Uterus (tissue), 4 donors: ENCODE results near the gene SAA2. TPM values are rescaled to one million over a fixed set of nuclear protein-coding genes. Genes with fewer than 3 reads are reported as not detected.
"Not testable (repeated sequence)": the region's sequence is repeated elsewhere in the genome, so short reads cannot be mapped to it uniquely, and the experiment has no call there.

ENCODE experiments used
- DNase-seq, 2 donors: peaks; one replicate each; pipeline ENCODE4 v3.0.0-alpha.2; 2019 to 2020
- H3K27ac ChIP-seq, 2 donors: fragments of 200-600 bp; sonication (generic); 1 replicate in 1 of 2; 2 replicates in 1 of 2; pipeline ENCODE4 v1.5.1; 2016 to 2018
- H3K27me3 ChIP-seq, 2 donors: fragments of 200-600 bp; sonication (generic); one replicate each; pipeline ENCODE4 v1.5.1; 2018 to 2019; ENCODE audit warnings: control low read depth in 1 of 2
- H3K36me3 ChIP-seq, 2 donors: fragments of 200-600 bp; sonication (generic); one replicate each; pipeline ENCODE4 v1.5.1; 2019; ENCODE audit warnings: control low read depth in 1 of 2
- H3K4me1 ChIP-seq, 2 donors: fragments of 200-600 bp; sonication (generic); one replicate each; pipeline ENCODE4 v1.5.1; 2018 to 2019; ENCODE audit warnings: control low read depth in 1 of 2
- H3K4me3 ChIP-seq, 2 donors: fragments of 200-600 bp; sonication (generic); 1 replicate in 1 of 2; 2 replicates in 1 of 2; pipeline ENCODE4 v1.5.1; 2018 to 2019; ENCODE audit warnings: mild to moderate bottlenecking in 1 of 2
- H3K9me3 ChIP-seq, 2 donors: fragments of 200-600 bp; sonication (generic); one replicate each; pipeline ENCODE4 v1.5.1; 2019; ENCODE audit warnings: control low read depth in 1 of 2
- POLR2A ChIP-seq, 2 donors: fragments of 450-650 bp; IDR thresholded peaks; one replicate each; pipeline ENCODE4 v1.6.1; 2016; ENCODE audit warnings: antibody characterized with exemption in 2 of 2, mild to moderate bottlenecking in 1 of 2, moderate library complexity in 1 of 2
- intact Hi-C: fragments of 100-400 bp; cut with DNase I; formaldehyde crosslinking; loops from one replicate; pipeline ENCODE4 v1.15.1; 2023; ENCODE audit warnings: low total_unique reads
- total RNA-seq, 4 donors: library from RNA; depleted of rRNA in 3 of 4; stranded (reverse); fragments of >200 nt in 3 of 4; gene quantifications; one replicate each; pipeline versions ENCODE4 v1.1.0 to v1.2.4, GENCODE V29; 2014 to 2023
- TF ChIP-seq, protein P1 (sequence below), 4 experiments: fragments of 200-600 bp in 2 of 4; fragments of 450-650 bp in 2 of 4; sonication (generic) in 2 of 4; IDR thresholded peaks; one replicate each; pipeline ENCODE4 v1.5.1; 2016 to 2019; ENCODE audit warnings: antibody characterized with exemption in 4 of 4, mild to moderate bottlenecking in 2 of 4, moderate library complexity in 1 of 4
- donor health status: DM: yes; HTN: yes; CAD: no.

SAA2 gene
- total RNA-seq, 4 donors from 2014 or later, result 3.8 TPM; not detected in 3

DNA sequence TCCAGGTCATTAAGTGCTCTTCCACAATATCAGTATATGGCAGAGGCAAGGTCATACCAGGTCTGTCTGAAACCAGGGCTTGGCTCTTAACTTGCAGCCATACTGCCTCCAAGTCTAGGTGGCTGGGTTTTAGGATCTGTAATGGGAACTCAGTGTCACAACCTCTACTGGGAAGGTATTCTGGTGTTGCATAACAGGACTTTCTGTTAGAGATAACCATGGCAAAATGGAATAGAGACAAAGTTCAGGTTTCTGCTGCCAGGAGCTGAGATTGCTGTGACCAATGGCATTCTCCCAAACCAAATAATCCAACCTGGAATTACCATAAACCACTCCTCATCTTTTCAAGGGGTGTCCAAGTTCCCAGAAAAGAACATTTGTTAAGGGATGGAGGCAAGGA is 10.8 kb upstream of the SAA2 start:
- no peaks in the 10 kb centered on the region for H3K27me3 ChIP-seq
- H3K27ac ChIP-seq, result no peak overlapping the region
- H3K36me3 ChIP-seq, result no peaks in the 10 kb centered on the region
- DNase-seq, result no peak
- no peaks in the 10 kb centered on the region for H3K4me1 ChIP-seq
- intact Hi-C loops, result no loop called here
- no peak for TF ChIP-seq POLR2A (IDR thresholded peaks at IDR 0.05)
- TF ChIP-seq, protein P1, sequence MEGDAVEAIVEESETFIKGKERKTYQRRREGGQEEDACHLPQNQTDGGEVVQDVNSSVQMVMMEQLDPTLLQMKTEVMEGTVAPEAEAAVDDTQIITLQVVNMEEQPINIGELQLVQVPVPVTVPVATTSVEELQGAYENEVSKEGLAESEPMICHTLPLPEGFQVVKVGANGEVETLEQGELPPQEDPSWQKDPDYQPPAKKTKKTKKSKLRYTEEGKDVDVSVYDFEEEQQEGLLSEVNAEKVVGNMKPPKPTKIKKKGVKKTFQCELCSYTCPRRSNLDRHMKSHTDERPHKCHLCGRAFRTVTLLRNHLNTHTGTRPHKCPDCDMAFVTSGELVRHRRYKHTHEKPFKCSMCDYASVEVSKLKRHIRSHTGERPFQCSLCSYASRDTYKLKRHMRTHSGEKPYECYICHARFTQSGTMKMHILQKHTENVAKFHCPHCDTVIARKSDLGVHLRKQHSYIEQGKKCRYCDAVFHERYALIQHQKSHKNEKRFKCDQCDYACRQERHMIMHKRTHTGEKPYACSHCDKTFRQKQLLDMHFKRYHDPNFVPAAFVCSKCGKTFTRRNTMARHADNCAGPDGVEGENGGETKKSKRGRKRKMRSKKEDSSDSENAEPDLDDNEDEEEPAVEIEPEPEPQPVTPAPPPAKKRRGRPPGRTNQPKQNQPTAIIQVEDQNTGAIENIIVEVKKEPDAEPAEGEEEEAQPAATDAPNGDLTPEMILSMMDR (IDR thresholded peaks at IDR 0.05), result no peak
- no peak overlapping the region for H3K4me3 ChIP-seq
- H3K9me3 ChIP-seq, result no peaks in the 10 kb centered on the region

DNA sequence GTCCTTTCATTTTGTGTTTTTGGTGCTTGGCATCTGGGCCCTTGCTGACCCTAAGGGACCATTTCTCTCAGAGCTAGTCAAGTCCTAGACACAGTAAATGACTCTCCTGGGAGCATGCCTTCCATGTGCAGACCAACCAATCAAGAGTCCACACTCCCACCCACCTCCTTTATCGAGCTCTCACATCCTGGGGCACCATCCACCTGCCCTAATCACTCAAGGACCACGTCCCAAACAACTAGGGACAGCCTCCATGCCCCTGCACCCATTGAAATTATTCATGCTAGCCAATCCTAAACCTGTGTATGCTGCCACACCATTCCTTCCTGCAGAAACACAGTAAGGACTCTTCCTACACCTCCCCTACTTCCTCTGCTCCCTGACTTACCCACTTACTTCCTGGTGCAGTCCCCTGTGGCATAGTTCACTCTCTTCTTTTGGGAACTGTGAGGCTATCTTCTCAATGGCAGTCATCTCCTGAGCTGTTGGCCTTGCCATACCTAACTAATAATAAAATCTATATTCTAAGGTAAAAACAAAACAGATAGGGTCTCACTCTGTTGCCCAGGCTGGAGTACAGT is 6.4 kb upstream of the SAA2 start:
- no peaks in the 10 kb centered on the region for H3K9me3 ChIP-seq
- no peak for DNase-seq
- intact Hi-C loops, result no loop called here
- no peaks in the 10 kb centered on the region for H3K27me3 ChIP-seq
- H3K4me1 ChIP-seq, result no peaks in the 10 kb centered on the region
- H3K4me3 ChIP-seq, result no peak overlapping the region
- no peak for TF ChIP-seq POLR2A (IDR thresholded peaks at IDR 0.05)
- TF ChIP-seq, protein P1 (IDR thresholded peaks at IDR 0.05), result no peak
- no peak overlapping the region for H3K27ac ChIP-seq
- H3K36me3 ChIP-seq, result no peaks in the 10 kb centered on the region

DNA sequence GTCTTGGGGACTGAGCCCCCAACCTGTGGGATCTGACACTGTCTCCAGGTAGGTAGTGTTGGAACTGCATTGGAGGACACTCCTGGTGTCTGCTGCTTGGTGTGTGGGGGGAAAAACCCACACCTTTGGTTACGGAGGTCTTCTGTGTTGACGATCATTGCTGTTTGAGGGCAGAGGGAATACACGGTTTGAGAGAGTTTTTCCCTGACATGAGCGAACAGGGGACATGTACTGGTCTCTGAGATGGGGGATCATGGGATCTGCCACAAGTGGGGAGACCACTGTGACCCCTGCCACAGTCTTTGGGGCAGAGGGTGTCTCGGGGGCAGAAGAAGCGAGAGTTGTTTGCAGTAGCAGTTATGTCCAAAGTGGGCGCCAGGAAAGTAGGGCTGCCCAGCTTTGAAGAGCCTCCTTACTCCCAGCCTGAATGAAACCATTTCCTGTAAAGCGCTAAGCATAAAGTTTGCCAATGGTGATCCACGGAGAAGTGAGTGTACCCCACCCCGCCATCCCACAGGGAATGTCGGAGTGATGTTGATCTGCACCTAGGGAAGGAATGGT is 5.4 kb upstream of the SAA2 start:
- Histone ChIP-seq H3K4me1 (no peaks in the 10 kb centered on the region), H3K9me3 (no peaks in the 10 kb centered on the region), H3K4me3 (no peak overlapping the region), H3K36me3 (no peaks in the 10 kb centered on the region), H3K27ac (no peak overlapping the region), H3K27me3 (no peaks in the 10 kb centered on the region)
- TF ChIP-seq, protein P1 (IDR thresholded peaks at IDR 0.05), result no peak
- no peak for TF ChIP-seq POLR2A (IDR thresholded peaks at IDR 0.05)
- intact Hi-C loops, result no loop called here
- no peak for DNase-seq

DNA sequence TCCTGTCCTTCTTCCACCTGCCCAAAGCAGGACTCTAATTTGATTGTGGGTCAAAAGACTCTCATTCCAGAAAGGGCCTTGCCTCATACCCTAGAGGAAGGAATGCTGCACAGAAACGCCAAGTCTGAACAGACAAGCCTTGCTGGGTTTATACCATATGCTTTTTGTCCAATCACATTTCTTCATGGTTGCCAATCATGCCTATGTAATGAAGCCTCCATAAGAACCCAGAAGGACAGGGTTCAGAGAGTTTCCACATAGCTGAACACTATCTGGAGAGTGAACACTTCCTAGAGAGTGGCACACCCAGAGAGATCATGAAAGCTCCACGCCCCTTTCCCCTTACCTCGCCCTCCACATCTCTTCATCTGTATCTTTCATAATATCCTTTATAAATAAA is 4.8 kb upstream of the SAA2 start:
- TF ChIP-seq POLR2A (IDR thresholded peaks at IDR 0.05), result no peak
- TF ChIP-seq, protein P1 (IDR thresholded peaks at IDR 0.05), result no peak
- Histone ChIP-seq H3K27me3 (no peaks in the 10 kb centered on the region), H3K27ac (no peak overlapping the region), H3K9me3 (no peaks in the 10 kb centered on the region), H3K4me1 (no peaks in the 10 kb centered on the region), H3K4me3 (no peak overlapping the region), H3K36me3 (no peaks in the 10 kb centered on the region)
- intact Hi-C loops, result no loop called here
- DNase-seq, result no peak

DNA sequence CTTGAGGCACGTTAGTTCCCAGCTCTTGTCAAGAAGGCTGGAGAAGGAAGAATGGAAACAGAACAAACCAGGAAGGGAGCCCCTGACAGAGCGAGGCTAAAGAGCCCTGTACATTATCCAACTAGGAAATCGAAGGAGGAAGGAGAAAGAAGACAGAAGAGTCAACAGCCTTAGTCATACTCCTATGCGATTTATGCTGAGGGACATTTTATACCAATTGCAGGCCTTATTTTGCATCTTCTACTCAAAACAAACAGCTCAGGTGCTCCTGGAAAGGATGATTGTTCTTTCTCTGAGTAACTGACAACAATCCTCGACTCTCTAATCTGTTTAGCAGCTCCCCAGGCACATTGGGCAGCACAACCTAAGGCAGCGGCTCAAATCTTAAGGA is 1.3 kb downstream of the SAA2 start:
- intact Hi-C loops, result not testable (repeated sequence)

DNA sequence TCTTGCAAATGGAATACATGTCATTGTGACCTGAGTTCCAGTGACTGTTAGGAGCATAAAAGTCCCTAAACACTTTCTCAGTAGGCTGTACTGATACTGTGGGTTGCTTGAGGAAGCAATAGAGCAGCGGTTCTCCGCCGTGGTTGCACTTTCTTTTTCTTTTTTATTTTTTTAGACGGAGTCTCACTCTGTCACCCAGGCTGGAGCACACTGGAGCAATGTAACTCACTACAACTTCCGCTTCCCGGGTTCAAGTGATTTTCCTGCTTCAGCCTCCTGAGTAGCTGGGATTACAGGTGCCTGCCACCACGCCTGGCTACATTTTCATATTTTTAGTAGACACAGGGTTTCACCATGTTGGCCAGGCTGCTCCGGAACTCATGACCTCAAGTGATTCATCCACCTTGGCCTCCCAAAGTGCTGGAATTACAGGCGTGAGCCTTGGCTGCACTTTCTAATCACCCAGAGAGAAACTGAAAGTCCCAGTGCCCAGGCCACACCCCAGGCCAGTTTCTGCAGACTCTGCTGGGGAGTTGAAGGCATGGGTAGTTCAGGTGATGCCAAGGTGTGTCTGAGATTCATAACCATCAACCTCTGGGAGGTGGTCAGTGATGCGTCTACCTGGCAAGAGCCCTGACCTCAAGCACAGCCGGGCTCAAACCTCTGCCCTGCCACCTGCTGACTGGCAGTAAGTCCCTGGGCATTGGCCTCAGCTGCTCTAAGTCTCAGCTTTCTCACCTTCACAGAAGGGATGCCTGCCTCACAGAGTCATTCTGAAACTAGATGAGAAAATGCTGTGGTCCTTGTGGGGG is 1.9 kb downstream of the SAA2 start:
- H3K9me3 ChIP-seq, H3K27me3 ChIP-seq, intact Hi-C loops, H3K4me1 ChIP-seq, H3K27ac ChIP-seq, H3K36me3 ChIP-seq, DNase-seq, H3K4me3 ChIP-seq: not testable (repeated sequence)

More for the DNA sequence above, 1.3 kb downstream of the SAA2 start:
- H3K4me1 ChIP-seq, H3K9me3 ChIP-seq, H3K36me3 ChIP-seq, H3K27me3 ChIP-seq, DNase-seq, H3K27ac ChIP-seq, H3K4me3 ChIP-seq: not testable (repeated sequence)
